ENCODE data around the gene SLC25A14.
"Not testable (repeated sequence)": the region's sequence is repeated elsewhere in the genome, so short reads cannot be mapped to it uniquely, and the experiment has no call there.

Gene SLC25A14

GRCh38 chrX:130339408-130340222 is at the start of gene SLC25A14:
Gene SLC25A14 (plus strand): TSS chrX:130339919. CDS start chrX:130340279, 360 bp downstream.
- DNase-seq (ENCODE audit: low read depth) = peak; percentile 48

GRCh38 chrX:130295519-130296296 is 44.0 kb upstream of the SLC25A14 start:
- no peak for DNase-seq (ENCODE audit: low read depth)

- DNase-seq (ENCODE audit: low read depth) = no peak
Measured at GRCh38 chrX:130296297-130296678, 43.4 kb upstream of the SLC25A14 start.

GRCh38 chrX:130296743-130297142 is 43.0 kb upstream of the SLC25A14 start:
- DNase-seq (ENCODE audit: low read depth) = no peak

GRCh38 chrX:130299279-130300009 is 40.3 kb upstream of the SLC25A14 start:
- no peak for DNase-seq (ENCODE audit: low read depth)

- DNase-seq (ENCODE audit: low read depth) = no peak
Measured at GRCh38 chrX:130300010-130300282, 39.8 kb upstream of the SLC25A14 start.

GRCh38 chrX:130301405-130301804 is 38.3 kb upstream of the SLC25A14 start:
- DNase-seq (ENCODE audit: low read depth) = no peak

GRCh38 chrX:130301977-130302376 is 37.7 kb upstream of the SLC25A14 start:
- no peak for DNase-seq (ENCODE audit: low read depth)

- no peak for DNase-seq (ENCODE audit: low read depth)
Measured at GRCh38 chrX:130304587-130305368, 34.9 kb upstream of the SLC25A14 start.

GRCh38 chrX:130319886-130320285 is 19.8 kb upstream of the SLC25A14 start:
- DNase-seq (ENCODE audit: low read depth) = not testable (repeated sequence)

GRCh38 chrX:130321550-130321949 is 18.2 kb upstream of the SLC25A14 start:
- DNase-seq (ENCODE audit: low read depth) = no peak

GRCh38 chrX:130330146-130330545 is 9.6 kb upstream of the SLC25A14 start:
- no peak for DNase-seq (ENCODE audit: low read depth)

GRCh38 chrX:130330706-130331105 is 9.0 kb upstream of the SLC25A14 start:
- peak; percentile 1 for DNase-seq (ENCODE audit: low read depth)

- DNase-seq (ENCODE audit: low read depth) = no peak
Measured at GRCh38 chrX:130336531-130336930, 3.2 kb upstream of the SLC25A14 start.

- DNase-seq (ENCODE audit: low read depth) = not testable (repeated sequence)
Measured at GRCh38 chrX:130338869-130339268, 850 bp upstream of the SLC25A14 start.

GRCh38 chrX:130340271-130340670 is 552 bp downstream of the SLC25A14 start:
- no peak for DNase-seq (ENCODE audit: low read depth)

- DNase-seq (ENCODE audit: low read depth) = no peak
Measured at GRCh38 chrX:130343411-130343810, 3.7 kb downstream of the SLC25A14 start.

- DNase-seq (ENCODE audit: low read depth) = no peak
Measured at GRCh38 chrX:130347321-130347720, 7.6 kb downstream of the SLC25A14 start.

- no peak for DNase-seq (ENCODE audit: low read depth)
Measured at GRCh38 chrX:130351567-130351966, 11.8 kb downstream of the SLC25A14 start.

- DNase-seq (ENCODE audit: low read depth) = not testable (repeated sequence)
Measured at GRCh38 chrX:130352050-130352449, 12.3 kb downstream of the SLC25A14 start.

- DNase-seq (ENCODE audit: low read depth) = no peak
Measured at GRCh38 chrX:130376077-130376476, 36.4 kb downstream of the SLC25A14 start.
